DMS114 treated with DMSO at 0.1 percent for 48 hours (cell line): ENCODE results near the gene TUBB1.

ENCODE experiments used
- DNase-seq: peaks from one replicate; lab custom pipeline; 2025; ENCODE audit not compliant: unreplicated experiment; lab: John Stamatoyannopoulos, UW

The TUBB1 gene

DNA sequence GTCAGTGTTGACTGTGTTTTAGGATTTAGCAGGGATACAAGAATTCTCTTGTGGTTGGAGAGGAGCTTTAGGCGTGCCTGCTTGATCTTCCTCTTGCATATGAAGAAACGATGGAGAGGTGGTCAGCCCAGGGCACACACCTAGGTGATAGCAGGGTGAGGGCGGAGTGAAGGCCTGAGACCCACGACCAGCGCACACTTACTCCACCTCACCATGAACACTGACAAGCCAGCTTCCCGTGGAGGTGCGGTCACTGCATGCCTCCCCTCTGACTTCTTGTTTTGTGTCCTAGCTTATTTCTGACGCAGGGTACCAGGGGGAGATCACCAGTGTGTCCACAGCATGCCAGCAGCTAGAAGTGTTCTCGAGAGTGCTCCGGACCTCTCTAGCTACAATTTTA is 30.0 kb upstream of the TUBB1 start:
- no peak for DNase-seq

DNA sequence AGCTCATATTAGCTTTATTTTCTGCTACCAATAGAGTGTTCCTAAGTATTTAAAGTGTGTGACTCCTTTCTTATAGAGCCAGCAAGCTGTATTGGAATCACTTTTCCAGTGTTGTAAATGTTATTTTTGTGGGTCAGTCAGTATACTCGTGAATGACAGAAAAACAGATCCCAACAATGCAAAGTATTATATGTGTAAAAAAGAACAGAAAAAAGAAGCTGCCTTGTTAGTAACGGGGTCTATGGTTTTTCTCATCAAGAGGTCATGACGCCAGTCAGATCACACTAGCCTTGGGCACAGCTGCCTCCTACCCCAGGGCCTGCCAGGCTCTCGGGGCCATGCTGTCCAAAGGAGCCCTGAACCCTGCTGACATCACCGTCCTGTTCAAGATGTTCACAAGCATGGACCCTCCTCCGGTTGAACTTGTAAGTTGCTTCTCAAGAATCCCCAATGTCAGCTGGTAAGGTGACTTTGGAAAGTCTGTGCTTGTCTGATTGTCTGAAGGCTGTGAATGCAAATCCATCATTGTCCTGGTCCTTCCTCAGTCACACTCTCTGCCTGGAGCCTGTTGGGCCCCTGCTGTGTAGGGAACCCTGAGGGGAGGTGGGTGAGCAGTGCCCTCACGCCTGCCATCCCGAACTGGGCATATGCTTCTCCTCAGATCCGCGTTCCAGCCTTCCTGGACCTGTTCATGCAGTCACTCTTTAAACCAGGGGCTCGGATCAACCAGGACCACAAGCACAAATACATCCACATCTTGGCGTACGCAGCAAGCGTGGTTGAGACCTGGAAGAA is 28.4 kb upstream of the TUBB1 start:
- DNase-seq, result no peak

DNA sequence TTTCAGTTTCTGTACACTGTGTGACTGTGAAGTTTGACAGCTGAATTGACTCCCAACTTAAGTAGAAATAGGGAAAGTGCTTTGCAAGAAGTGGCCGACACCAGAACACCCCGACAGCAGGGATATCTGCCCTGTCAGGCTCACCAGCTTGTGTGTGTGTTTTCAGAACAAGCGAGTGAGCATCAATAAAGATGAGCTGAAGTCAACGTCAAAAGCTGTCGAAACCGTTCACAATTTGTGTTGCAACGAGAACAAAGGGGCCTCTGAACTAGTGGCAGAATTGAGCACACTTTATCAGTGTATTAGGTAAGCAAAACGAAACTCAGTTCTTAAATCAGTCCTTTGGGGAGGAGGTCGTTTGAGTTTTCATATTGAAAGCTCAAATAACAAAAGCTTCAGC is 27.5 kb upstream of the TUBB1 start:
- DNase-seq, result no peak

DNA sequence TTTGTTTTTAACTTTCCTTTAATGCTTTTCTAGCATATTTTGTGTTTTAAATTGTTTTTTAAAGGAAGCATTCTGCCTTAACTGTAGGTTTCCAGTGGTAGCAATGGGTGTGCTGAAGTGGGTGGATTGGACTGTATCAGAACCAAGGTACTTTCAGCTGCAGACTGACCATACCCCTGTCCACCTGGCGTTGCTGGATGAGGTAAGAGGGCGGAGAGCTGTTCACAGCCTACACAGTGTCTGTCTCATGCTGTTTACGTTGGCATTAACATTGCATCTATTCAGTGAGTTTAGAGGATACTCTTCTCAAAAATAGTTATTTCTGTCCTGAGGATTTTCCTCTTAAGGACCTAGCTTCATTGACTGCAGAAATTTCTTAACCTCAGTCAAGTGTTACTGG is 26.3 kb upstream of the TUBB1 start:
- DNase-seq, result no peak

DNA sequence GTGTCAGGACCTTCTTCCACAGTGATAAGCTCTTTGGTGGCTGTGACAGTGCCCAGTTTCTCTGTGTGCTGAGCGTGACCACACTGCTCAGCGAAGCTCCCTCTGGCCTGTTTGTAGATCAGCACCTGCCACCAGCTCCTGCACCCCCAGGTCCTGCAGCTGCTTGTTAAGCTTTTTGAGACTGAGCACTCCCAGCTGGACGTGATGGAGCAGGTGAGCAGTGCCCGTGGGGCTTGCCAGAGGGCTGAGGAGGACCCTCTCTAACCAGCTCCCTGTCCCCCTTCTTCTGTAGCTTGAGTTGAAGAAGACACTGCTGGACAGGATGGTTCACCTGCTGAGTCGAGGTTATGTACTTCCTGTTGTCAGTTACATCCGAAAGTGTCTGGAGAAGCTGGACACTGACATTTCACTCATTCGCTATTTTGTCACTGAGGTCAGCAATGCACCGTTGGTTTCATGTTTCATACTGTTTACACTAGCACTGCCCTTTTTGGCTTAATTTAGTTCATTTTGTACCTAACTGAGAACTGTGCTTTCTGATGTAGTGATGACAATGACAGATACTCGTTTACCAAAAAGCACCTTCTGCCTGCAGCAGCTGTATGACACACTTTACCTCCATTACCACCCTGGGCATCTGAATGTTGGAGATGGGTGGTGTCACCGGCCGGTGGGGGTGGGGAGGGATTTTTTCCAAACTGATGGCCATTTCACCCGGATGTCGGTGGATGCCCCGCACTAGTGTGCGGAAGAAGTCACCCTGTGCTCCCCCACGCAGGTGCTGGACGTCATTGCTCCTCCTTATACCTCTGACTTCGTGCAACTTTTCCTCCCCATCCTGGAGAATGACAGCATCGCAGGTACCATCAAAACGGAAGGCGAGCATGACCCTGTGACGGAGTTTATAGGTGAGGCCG is 25.6 kb upstream of the TUBB1 start:
- no peak for DNase-seq

DNA sequence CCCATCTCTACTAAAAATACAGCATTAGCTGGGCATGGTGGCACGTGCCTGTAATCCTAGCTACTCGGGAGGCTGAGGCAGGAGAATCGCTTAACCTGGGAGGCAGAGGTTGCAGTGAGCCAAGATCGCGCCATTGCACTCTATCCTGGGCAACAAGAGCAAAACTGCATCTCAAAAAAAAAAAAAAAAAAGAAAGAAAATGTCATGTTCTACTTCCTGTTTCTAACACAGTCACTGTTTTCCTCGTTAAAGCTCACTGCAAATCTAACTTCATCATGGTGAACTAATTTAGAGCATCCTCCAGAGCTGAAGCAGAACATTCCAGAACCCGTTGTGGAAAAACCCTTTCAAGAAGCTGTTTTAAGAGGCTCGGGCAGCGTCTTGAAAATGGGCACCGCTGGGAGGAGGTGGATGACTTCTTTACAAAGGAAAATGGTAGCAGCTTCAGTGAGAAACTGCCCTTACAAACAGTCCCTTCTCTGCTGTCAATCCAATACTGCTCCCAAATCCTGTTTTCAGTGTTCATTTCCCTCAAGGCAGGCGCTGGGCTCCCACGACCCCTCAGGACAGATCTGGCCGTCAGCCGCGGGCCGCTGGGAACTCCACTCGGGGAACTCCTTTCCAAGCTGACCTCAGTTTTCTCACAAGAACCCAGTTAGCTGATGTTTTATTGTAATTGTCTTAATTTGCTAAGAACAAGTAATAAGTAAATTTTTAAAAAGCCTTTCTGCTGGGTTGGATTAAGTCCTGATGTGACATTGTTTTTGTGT is 24.7 kb upstream of the TUBB1 start:
- no peak for DNase-seq

DNA sequence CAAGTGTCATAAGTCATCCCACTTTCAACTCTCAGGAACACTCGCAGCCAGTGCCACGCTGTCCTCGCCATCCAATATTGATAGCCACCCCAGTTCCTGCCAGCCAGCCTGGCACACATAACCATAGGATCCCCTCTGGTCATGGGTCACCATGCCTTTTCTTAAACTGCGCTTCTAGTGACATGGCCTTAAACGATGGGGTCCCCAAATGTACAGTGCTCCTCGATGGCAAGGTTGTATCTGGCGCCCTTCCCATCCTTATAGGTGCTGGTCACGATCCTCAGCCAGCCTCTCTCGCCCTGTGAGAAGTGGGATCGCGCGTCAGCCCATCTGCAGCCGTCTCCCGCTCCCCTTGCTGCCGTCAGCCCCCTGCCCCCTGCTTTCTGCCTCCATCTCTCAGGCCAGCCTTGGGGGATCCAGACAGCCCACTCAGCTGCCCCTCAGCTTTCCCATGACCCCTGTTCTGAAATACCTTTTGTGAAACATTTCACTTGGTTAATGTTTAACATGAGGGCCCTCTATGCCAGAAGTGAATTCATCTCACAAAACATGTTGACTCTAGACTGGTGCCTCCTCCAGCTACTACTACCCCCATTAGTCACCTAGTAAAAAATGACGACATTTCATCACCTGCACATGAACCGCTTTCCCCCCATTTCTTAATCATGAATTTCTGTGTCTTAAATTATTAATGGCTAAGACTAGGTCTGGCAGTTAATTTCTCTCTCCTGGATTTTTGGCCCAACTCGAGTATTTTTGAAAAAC is 23.6 kb upstream of the TUBB1 start:
- no peak for DNase-seq

DNA sequence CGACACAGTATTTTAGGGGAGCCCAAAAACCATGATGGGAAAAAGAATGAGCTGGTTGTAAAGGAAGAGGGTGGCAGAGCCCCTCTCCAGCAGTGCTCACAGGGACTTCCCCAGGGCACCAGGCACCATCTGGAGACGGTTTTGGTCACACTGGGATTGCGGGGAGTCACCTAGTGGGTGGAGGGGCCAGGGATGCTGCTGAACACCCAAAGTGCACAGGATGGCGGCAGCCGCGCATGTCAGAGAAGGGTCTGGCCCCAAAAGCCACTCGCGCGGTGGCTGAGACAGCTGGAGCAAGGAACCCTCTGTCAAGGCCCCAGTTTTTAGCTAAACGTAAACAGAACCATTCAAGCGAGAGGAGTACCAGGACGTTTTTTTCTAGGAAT is 23.0 kb upstream of the TUBB1 start:
- no peak for DNase-seq

DNA sequence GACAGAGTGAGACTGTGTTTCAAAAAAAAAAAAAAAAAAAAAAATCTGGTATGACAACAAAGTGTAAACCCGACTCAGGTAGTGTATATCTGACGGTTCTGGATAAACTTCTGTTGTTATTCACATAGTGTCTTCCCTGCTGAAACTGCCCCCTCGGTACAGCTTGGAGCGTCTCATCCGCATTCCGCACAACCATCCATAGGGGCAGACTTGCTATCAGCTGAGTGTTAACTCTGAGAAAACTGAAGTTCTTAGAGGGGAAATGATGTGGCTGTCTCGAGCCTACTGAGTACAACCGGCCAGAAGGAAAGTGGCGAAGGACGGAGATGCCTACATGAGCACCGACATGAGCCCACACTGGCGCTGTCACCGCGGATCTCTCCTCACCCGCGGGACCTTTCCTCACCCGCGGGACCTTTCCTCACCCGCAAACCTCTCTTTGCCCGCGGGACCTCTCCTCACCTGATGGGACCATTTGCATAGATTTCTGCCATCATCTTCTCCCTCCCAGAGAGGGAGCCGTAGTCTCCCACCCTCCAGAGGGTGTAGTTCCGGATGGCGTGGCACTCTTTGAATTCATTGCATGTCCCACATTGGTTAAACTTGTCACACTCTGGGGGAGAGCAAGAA is 22.0 kb upstream of the TUBB1 start:
- DNase-seq, result no peak

DNA sequence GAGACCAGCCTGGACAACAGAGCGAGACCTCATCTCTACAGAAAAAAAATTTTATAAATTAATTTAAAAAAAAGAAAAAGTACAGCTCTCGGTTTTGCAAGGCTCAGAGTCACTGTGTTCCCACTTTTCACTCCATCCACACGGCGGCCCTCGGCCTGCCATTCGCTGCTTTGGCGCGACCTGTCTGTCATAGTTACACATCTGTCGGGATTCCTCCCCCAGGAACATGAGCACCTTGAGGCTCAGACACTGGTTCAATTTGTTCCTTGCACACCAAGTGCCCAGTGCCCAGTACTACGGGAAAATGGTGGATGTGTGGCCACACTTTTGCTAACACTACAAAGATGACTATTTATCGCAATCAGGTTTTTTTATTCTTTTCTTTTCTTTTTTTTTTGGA is 20.6 kb upstream of the TUBB1 start:
- no peak for DNase-seq

DNA sequence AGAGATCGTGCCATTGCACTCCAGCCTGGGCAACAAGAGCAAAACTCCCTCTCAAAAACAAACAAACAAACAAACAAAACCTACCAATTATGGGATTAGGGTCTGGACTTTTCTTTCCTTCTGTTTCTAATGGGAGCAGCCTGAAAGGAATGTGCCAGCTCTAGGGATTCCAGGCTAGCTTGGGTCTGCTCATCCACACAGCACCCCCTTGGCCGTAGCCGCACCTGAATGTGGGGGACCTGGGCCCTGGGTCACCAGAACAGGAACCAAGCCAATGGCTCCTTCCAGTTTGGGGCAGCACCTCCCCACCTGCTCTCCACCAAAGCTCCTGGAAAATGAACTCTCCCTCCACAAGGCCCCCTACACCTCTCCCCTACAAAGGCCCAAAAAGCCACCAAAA is 18.9 kb upstream of the TUBB1 start:
- DNase-seq, result no peak

DNA sequence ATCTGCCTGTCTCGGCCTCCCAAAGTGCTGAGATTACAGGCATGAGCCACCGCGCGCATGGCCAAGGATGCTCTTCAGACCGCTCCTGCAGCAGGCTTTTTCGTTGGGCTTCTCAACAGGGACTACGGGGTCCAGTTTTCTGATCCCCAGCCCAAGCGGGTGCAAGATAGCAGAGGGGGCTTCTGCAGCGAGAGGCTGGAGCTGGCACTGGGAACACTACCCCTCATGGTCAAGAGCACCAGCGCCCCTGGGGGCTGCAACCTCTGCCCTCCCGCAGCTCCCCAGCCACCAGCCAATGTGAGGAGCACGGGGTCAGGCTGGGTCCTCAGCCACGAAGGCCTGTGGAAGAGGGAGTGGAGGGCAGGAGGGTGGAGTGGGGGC is 18.2 kb upstream of the TUBB1 start:
- DNase-seq, result no peak

DNA sequence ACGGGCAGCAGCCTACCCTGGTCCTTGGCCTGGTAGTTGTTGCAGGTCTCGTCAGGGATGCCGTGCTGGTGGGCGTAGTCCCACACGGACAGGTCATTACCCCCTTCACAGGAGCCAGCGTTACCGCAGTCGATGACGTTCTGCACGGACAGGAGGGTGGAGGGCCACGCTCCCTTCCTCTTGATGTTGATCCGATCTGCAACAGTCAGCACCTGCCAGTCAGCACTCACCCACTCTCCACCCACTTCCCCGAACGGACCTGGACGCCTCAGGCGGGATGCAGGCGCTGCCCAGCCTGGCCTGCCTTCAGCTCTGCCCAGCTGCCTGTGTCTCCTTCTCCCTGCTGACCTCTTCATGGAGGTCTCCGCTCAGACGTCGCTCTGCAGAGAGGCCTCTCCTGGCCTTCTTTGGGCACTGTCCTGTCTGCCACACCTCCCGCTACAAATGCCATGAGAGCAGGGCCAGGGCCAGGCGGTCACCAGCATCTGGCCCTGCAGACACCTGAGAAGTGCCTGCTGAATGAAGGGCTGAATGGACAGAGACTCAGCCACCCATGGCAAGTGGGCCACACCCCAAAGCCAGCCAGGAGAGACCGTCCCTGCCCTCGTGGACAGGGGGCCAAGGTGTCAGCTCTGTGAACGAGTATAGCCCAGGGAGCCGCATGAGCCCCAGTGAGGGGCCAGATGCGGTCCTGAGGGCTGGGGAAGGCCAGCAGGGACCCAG is 17.6 kb upstream of the TUBB1 start:
- no peak for DNase-seq

DNA sequence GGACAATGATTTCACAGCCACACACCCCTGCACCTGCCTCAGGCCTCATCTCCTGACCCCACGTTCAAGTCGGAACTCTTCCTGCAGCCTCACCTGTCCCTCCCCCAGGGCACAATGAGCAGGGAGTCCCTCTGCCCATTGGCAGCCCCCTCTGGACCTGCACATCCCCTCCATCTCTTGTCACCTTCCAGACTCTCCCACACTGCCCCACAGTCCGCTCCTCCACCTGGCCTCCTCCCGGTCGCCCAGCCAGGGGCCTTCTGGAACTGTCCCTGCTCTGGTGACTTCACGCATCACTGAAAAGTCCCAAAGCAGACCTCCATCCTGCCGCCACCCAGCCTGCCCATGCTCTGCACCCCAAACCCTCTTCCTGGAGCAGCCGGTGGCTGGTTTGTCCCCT is 16.8 kb upstream of the TUBB1 start:
- DNase-seq, result no peak

DNA sequence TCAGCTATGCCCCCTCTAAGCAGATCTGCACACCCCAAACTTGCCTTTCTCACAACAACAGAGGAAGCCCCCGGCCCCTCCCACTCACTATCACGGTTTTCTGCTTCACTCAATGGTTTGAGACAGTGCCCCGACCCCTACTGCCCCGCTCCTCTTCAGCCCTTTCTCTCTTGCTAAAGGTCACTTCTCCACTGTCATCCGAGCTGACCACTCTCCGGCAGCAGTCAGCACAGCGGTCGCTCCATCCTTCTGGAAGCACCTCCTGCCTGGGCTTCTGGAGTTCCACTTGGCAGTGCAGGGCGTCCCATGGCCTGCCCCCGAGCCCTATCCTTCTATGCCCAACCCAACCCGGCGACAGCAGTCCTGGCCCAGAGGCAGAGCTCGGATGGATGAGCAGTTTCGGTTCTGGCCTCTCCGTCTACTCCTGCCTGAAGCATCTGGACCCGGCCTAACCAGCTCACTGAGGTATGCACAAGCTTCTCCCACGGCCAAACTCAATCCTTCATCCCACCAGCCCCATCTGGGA is 16.3 kb upstream of the TUBB1 start:
- DNase-seq, result no peak

DNA sequence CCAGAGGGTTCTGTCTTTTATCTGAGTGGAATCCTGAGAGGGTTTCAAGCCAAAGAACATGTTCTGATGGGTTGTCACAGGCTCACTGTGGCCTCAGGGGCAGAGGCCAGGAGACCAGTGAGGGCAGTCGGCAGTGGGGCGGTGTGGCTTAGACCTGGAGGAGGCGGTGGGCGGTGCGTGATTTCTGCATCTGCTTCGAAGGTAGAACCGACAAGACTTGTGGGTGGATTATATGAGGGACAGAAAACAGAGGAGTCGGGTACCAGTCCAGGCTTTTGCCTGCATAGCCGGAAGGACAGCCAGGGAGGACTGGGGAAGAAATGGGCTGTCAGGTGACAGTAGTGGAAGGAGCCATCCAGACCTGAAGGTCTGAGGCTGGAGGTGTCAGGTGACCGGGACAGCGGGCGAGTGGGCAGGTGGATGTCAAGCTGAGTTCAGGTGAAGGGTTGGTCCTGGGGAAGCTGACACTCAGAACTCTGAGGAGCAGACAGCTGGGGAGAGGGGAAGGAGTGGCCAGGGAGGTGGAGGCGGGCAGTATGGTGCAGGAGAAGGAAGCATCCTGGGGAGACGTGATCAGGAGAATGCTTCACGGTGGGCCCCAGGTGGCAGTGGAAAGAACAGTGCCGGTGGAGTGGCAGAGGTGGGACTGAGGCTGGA is 15.3 kb upstream of the TUBB1 start:
- DNase-seq, result no peak

DNA sequence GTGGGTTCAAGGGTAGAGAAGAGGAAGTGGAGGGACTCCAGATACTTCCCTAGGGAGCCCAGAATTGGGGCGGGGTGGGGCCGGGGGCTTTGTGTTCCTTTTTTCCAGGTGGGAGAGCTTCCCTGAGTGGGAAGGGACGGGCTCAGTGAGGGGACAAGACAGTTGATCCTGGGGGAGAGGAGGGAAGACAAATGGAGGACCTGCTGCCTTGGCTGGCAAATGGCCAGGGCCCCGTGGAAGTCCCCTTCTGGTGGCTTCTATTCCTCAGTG is 14.8 kb upstream of the TUBB1 start:
- DNase-seq, result no peak

DNA sequence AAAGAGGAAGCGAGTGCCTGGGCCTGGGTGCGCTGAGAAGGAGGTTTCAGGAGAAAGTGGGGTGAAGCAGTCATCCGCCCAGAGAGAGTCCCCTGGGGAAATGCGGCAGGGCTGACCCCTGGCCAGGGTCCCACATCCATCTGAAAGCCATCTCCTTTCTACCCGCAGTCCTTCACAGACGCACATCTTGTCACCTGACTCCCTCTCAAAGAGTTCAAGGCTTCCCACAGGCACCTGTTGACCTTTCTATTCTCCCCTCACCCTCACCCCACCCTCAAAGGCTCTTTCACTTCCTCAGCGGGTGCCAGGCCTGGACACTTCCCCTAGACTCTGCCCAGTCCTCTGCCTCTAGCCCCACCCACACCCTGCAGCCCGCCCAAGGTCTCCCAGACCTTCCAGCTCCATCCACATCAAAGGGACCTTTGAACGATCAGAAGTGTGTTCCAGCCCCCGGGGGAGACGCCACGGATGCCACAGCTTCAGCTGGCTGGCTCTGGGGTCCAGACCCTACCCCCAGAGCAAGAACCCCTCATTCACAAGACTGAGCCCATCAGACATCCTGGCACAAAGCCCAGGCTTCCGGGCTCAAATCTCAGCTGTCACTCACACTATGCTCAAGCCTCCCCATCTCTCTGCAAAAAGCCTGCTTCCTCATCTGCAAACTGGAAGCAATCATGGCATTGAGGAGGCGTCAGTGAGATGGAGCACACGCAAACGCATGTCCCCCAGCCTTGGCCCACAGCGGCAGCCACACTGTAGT is 14.3 kb upstream of the TUBB1 start:
- no peak for DNase-seq
